HG03432 (cell line): ENCODE measurements around the gene ZDHHC6.
A peak's percentile ranks its signal among the peaks of the same experiment; 100 is the strongest.
"Not testable (repeated sequence)": the region's sequence is repeated elsewhere in the genome, so short reads cannot be mapped to it uniquely, and the experiment has no call there.

Experiments
- ATAC-seq: cut with Tn5 transposase; IDR thresholded peaks from one replicate; pipeline ENCODE4 v1.9.1; 2021; ENCODE audit warnings: mild to moderate bottlenecking, moderate library complexity; ENCODE audit not compliant: unreplicated experiment

ZDHHC6 gene

DNA sequence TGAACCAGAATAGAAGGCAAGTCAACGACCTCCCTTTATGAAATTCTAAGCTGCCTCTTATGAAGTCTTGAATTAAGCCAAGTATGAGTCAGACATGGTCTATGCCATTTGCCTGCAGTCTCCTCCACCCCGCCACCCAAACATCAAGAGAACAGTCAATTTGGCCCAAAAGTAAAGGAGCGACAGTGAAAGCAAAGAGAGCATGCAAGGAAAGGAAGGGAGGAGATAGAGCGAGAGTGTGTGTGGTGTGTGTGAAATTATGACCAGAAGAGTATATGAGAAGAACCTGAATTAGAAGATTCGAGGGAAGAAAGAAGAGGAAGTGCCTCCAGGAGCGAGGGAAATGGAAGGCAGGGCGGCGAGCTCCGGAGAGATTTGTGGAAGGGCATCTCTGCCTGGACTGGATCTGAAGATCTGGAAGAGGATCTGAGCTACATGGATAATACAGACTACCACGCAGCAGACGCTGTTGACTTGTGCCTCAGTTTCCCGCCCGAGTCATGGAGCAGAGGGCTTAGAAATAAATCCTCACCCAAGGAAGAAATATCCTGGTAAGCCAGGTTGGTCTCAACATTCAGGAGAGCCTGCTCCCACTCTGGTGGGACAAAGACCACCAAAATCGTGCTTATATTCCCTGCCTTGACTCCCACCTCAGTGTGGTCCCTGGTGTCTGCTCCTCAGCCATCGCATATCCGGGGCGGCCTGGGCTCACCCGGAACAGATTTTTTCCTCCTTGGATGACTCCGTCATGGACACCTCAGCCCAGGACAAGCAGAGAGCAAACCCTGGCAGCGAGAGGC, 459 bp downstream of the ZDHHC6 start:
- peak; percentile 50 for ATAC-seq

DNA sequence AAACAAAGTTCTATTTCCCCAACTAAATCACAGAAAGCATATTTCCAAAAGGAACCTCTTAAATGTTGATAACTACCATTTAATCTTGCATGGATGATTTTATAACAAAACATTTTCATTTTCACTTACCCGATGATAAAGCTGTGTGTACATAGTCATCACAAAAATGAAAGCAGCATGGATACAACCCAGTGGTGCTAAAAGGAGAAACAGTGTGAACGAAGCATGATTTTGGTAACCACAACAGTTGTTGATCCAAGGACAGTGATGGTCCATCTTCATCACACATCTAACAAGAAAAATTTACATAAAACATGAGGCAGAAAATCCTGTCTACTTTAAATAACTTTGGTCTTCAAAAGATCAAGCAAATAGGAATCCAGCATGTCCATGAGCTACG, 4.7 kb downstream of the ZDHHC6 start:
- ATAC-seq = peak; percentile 24

DNA sequence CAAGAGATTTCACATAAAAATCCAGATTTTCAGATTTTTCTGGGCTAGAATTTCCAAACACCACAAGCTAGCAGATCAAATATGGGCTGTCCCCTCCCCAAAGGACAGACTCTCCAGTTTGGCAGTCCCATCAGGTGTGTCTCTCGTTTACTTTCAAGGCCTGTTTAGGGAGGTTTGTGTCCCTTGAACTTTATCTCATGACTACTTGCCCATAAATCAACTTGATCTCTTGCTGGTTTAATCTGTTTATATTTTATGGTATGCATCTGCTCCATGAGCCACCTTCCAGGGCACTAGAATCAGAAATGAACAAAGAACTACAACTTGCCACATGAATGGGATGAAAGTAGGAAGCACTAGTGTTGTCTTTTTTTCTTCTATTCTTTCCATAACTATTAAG, 5.2 kb downstream of the ZDHHC6 start:
- ATAC-seq = no peak

DNA sequence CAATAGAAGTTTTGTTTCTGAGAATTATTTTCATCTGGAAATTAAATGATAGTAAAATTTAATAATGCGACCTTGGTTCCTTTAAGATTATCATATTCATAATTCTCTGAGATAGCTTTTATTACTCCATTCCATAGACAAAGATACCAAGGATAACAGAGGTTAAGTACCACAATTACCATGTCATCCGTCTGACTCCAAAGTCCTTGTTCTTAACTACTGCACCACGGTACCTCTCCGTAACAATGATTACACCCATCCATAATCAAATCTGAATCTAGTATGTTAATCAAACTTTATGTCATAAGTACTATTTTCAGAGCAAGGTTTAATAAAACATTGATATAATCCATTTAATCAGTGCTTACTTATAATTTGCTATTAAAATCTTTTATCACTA, 8.4 kb downstream of the ZDHHC6 start:
- no peak for ATAC-seq

DNA sequence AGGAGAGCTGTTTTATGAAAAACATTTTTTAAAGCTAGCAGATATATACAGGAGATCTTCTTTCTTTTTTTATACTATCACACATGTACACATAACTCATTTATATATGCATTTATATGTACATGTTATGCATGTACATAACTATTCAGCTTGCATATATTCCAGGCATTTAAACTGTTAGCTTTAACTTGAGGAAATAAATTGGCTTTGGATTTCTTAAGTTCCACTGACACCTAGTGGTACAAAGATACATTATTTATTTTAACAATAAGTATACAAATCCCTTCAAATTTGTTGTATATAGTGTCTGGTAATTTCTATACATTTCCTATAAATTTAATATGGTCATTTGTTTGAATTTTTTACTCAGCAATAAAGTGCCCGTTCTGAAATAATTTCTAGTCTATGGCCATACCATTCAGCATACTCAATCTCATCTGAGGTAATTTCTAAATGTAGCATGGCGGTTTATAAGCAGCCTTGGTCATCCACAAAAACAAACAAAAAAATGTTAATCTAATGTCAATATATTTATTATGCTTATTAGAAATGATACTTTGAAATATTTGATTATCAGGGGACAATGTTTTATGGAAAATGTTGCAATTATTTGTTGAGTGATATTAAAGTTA, 11.6 kb downstream of the ZDHHC6 start:
- ATAC-seq = no peak

DNA sequence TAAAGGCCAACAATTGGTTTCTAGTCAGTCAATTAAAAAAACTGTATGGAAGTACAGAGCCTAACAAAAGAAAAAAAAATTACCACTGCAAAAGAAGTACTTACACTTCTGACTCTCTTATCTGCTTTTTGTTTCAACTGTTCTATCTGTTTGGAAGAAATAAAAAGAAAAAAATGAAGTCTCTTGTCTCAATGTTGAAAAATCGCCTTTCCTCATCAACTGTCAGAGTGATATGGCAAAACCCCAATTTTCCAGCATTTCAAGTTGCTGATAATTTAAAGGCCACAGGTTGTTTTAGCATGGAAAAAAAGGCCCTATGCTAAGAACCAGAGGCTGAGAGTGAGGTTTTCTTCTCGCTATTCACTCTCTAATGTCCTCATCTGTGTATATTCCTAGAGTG, 13.6 kb downstream of the ZDHHC6 start:
- ATAC-seq = no peak

DNA sequence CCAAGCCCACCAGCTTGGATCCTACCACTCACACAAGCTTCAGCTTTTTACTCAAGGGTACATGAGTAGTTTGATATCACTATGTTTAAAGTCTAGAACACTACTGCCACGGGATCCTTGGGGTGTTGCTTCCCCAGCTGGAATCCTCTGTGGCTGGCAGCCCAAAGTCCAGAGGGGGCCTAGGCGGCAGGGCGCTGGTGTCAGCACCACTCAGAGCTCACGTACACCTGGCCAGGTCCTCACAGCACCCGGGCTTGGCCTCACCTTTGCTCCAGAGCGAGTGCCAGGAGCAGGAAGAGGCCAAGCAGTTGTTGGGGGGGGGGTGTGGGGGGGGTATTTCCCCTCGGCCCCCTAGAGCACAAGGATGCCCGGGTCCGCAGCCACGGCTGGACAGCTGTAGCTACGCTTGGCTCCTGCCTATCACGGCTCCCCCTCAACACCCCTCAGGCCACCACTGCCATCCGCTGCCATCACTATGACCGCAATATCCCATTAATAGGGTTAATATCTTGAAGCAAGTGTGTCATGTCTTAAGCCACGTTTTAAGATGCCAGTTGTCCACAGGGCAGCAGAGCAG, 17.0 kb downstream of the ZDHHC6 start:
- ATAC-seq = no peak

DNA sequence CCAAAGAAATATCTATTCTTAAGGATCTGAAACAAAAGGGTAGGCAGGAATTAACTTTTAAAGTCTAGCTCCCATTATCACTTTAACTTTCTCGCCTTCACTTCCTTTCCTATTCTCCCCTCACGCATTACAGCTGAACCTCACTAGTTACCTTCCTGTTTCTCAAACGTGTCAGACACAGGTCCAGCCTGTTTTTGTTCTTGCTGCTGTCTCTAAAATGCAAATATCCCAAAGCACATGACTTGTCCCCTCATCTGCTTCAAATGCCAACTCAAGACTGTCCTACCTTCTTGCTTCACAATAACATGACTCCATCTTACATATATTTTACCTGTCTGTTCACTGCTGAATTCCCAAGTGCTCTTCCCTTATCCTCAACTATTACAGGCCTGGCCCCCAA, 17.6 kb downstream of the ZDHHC6 start:
- no peak for ATAC-seq

DNA sequence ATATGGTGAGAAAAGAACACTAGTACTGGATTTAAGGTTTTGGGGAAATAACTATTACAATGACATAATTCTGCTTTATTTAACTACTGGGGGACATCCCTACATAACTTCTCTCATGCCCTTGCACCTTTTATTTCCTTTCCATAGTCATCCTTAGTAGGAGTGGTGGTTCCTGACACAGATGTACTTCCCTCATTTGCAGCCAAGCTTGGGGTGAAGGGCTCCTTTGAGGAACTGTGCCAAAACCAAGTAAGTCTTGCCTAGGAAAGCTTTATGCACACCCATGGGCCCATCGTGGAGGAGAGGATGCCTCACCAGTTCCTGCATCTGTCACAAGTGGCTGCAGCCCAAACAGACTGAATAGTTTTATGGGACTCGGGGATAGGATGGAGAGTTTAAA, 20.6 kb downstream of the ZDHHC6 start:
- ATAC-seq = no peak

DNA sequence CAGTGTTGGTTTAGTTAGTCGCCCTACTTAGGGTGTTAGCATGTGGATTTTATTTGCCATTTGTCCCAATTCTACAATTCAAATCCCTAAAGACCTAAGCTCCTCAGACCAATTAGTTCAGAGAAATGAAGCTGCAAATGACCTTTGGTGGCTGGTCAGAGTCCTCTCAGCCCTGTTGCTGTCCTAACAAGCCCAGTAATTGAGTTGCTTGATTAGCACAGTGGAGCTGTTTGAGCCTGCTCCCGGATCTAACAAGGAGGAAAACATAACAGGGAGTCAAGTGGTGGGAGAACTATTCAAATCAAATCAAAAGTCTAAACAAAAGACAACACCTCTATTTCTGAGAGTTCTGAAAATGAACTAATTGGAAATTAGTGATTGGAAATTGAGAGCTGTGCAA, 22.1 kb downstream of the ZDHHC6 start:
- no peak for ATAC-seq

DNA sequence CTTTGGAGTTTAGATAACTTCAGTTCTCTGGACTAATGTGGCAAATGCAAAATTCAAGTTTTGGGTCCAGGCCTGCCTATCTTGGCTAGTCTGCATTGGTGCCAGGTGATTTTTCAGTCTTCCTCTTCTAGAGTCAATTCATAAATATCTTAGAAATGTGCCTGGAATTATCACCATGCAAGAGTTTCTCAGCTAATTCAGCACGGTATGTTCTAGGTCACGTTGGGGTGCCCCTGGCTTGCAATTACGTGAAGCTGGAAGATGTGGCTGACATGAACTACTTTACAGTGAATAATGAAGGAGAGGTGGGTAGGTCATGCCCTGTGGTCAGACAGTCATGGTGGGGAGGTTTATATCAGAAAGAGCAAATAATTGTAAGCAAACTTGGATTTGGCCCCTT, 25.0 kb downstream of the ZDHHC6 start:
- ATAC-seq = no peak

DNA sequence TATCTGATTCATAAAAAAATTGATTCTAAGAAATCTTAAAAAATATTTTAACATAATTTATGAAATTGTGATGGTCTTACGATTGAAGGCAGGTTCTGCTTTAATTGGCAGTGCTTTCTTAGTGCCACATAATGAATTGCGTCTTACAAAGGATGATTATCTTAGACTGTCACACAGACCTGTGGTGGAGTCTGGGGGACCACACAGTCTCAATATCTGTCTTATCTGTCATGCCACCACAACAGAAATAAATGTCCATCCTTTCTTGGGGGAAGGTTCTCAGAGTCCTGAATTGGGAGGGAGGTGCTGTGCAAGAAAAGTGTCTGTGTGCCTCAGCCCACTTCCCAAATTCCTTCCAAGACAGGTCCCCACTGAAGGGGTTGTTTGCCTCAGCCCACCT, 34.0 kb downstream of the ZDHHC6 start:
- ATAC-seq = no peak

DNA sequence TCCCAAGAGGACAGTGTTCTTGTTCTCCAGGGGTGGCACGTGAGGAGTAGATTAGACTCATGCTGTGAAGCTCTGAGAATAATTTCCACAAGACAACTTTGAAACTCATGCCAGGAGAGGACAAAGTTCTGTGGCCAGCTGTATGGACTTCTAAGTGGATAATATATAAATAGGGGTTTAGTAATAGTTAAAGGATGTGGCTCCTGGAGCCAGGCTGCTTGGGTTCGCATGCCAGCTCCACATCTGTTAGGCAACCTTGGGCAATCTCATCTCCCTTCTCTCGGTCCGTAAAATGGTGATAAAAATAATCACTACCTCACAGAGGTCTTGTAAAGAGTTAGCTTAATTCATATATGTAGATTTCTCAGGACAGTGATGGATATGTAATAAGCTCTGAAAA, 37.0 kb downstream of the ZDHHC6 start:
- no peak for ATAC-seq

DNA sequence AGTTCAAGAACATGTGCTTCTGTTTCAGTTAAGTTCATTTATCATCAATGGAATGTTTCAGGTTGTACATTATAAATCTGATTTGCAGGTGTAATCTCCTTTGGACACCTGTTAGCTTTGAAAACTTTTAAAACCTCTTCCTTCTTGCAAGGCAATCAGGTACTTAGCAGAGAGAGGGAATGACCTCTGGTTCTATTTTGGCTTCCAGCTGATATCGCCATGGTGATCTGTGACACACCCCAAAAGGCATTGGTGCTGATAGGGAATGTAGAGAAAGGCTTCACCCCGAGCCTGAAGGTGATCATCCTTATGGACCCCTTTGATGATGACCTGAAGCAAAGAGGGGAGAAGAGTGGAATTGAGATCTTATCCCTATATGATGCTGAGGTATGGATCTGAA, 37.4 kb downstream of the ZDHHC6 start:
- ATAC-seq = no peak

DNA sequence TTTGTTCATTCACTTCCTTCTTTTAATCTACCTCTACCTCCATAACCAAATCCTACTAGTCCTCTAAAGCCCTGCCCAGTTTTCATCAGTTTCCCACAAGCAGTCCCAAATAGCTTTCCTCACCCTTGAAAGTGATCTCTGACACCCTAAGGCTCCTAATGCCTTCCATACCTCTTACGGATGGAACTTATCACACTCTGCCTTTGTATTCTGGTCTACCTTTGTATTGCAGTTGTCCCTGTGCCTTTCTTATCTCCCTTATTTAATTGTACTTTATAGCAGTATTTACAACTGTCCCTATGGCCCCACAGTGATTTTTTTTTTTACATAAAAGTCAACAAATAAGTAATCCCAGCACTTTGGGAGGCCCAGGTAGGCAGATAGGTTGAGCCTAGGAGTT, 39.0 kb downstream of the ZDHHC6 start:
- ATAC-seq = no peak

DNA sequence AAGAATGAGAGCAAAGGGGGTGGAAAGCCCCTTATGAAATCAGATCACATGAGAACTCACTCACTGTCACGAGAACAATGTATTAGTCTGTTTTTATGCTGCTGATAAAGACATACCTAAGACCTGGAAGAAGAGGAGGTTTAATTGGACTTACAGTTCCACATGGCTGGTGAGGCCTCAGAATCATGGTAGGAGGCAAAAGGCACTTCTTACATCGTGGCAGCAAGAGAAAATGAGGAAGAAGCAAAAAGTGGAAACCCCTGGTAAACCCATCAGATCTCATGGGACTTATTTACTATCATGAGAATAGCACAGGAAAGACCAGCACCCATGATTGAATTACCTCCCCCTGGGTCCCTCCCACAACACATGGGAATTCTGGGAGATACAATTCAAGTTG, 39.9 kb downstream of the ZDHHC6 start:
- ATAC-seq = not testable (repeated sequence)

DNA sequence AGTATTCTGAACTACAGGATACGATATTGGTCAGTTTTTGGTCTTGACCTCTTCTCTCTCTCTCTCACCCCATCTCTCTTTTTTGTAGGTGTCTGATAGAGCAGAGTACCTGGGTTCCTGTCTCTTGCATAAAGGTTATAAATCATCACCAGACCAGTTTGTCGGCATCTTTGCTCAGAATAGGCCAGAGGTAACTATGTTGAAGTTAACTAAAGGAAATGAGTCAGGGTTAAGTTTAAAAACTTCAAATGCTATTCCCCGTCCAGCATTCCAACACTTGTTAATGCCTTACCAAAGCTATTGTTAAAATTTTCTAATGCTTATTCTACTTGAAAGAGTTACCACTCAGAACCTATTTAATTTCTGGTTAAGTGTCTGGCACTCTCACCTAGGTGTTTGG, 42.1 kb downstream of the ZDHHC6 start:
- no peak for ATAC-seq

DNA sequence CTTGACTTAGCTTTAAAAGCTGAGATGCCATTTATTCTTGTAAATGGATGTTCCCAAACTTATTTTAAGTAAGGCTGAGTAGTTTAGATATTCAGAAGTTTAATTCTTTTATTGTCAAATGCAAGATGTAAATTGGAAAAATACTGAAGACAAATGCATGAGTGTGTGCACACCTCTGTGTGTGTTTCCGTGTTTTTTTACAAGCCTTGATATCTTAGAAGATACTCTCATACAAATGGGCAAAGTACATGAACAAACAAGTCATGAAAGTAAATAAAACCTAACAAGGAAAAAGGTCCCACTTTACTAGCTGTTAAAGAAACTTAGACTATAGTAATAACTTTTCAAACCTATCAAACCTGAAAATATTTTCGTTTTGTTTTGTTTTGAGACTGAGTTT, 43.8 kb downstream of the ZDHHC6 start:
- no peak for ATAC-seq

DNA sequence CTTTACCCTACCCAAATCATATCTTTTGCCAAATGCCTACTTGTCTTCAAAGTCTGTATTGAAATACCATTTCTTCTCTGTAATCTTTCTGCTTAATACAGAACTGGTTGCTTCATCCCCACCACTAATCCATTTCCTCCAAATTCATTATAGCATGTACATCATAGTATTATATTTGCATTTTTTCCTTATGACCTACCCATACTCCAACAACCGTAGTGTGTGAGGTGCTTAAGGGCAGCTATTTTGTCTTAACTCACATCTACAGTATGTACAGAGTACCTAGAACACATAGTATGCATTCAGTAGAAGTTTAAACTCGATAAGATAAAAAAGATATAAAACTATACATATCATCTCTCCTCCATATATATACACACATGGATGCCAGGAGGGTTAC, 49.1 kb downstream of the ZDHHC6 start:
- no peak for ATAC-seq

DNA sequence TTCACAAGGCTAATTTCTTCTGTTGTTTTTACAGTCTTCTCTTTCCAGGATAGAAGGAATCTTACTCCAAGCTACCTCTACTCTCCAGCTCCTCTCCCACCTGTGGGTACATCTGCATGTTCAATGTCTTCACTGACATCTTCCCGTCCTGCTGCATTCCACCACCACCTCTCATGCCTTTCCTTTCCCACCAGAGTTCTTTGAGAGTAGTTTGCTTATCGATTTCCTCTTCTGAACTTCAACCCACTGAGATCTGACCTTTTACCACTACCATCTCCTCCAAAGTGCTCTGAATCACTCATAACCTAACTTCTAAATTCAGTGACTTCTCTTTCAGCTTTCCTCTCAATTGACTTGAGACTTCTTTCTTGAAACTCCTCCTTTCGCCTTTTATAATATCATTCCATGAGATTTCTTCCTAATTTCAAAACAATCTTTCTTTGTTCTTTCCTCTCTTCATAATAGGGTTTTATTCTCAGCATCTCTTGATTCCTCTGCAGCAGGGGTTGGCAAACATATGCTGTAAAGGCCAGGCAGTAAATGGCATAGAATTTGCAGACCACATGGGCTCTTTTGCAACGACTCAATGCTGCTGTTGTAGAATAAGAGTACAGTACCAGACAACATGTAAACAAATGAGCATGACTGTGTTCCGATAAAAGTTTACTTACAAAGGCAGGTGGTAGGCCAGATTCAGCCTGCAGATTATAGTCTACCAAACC, 50.7 kb downstream of the ZDHHC6 start:
- ATAC-seq = no peak

DNA sequence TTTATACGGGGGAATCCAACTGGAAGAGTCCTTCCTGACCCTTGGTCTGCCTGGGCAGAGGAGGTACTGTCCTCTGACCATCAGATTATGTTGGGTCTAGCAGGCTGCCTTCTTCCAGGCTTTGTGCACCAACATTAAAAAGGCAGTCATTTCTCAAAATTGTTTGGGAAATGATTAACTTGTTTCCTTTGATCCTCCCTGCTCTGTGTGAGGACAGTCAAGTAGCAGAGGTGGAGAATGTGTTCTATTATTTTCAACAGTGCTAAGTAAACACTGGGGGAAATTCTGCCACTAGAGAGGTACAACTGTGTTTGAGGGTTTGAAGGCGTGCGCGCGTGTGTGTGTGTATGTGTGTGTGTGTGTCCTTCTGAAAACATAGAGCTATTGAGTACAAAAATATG, 52.2 kb downstream of the ZDHHC6 start:
- peak; percentile 47 for ATAC-seq

DNA sequence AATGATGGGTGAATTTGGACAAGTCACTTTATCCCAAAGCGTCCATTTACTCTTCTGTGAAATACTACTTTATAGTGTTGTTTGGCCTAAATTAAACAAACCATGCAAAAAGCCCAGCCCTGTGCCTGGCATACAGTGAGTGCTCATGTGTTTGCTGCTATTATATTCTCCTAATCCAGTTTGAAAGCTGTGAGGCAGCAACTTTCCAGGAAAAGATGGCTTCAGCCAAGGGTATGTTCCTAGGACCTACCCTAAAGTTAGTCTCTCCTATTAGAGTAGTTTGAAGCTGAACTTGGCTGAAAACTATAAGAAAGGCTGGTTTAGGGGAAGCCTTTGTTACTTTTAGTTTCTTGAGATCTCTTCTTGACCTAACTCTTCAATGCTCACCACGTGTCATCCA, 52.9 kb downstream of the ZDHHC6 start:
- ATAC-seq = no peak
